Measurements from ENCODE around the gene MACROD2. TPM values are rescaled to one million over a fixed set of nuclear protein-coding genes. Genes with fewer than 3 reads are reported as not detected.

Gene MACROD2
- polyA plus RNA-seq, 1 donor from 2014 or later = 23.2 TPM

DNA sequence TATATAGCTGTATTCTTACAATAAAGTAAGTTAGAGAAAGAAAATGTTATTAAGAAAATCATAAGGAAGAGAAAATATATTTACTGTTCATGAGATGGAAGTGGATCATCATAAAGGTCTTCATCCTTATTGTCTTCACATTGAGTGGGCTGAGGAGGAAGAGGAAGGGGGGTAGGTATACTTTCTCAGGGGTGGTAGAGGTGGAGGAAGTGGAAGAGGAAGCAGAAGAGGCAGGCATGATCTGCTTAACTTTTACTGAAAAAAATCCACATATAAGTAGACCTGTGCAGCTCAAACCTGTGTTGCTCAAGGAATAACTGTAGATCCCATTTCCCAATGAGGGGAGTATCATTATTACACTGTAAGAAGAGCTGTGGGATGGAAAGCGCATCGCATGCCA is 1863.7 kb downstream of the MACROD2 start:
- Histone ChIP-seq H4K20me1 (ENCODE audit: insufficient read depth) (no peaks in the 10 kb centered on the region), H3K27me3 (ENCODE audit: insufficient read depth, low read depth, low read length) (no peaks in the 10 kb centered on the region), H3F3A (ENCODE audit: insufficient read depth, low read length, poor library complexity, severe bottlenecking) (no peaks in the 10 kb centered on the region), H3K9me2 (ENCODE audit: insufficient read depth, low read length) (no peaks in the 10 kb centered on the region), H3K9ac (ENCODE audit: low read length) (no peak overlapping the region), H3K36me3 (ENCODE audit: insufficient read depth, low read length) (no peaks in the 10 kb centered on the region), H3K79me2 (replicated peaks; ENCODE audit: insufficient read depth, low read length) (no peaks in the 10 kb centered on the region), H3K27ac (ENCODE audit: low read length) (no peak overlapping the region), H3K4me3 (ENCODE audit: low read length) (no peak overlapping the region), H2AFZ (ENCODE audit: low read depth, low read length) (no peak overlapping the region), H3K4me2 (ENCODE audit: low read length) (no peak overlapping the region), H3K9me3 (ENCODE audit: low read length) (no peaks in the 10 kb centered on the region)
- no peak for TF ChIP-seq TAF1 (IDR thresholded peaks at IDR 0.05; ENCODE audit: low read depth)
- no peak for TF ChIP-seq RAD21 (conservative IDR thresholded peaks at IDR 0.05)
- no peak for TF ChIP-seq POLR2AphosphoS5 (IDR thresholded peaks at IDR 0.05)

DNA sequence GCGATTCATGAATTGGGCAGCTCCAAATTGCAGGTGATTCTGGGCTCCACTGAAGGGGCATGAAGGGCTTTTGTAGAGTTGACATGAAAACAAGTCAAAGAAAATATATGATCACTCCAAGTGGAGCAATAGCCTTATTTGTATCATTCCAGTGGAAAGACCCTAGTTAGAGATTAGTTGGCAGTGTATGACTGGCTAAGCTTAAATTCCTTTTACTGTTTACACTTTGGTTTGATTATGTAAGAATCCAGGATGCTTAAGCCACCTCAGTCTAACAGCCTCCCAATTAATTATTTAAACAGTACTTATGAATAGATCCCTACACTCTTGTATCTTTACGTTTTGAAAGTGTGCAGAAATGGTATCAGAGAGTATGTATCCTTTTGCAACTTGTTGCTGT is 1865.5 kb downstream of the MACROD2 start:
- H3K9me2 ChIP-seq (ENCODE audit: insufficient read depth, low read length) = no peaks in the 10 kb centered on the region
- H3K4me2 ChIP-seq (ENCODE audit: low read length) = no peak overlapping the region
- no peak overlapping the region for H3K9ac ChIP-seq (ENCODE audit: low read length)
- no peak overlapping the region for H3K27ac ChIP-seq (ENCODE audit: low read length)
- no peaks in the 10 kb centered on the region for H3K36me3 ChIP-seq (ENCODE audit: insufficient read depth, low read length)
- H3K9me3 ChIP-seq (ENCODE audit: low read length) = no peaks in the 10 kb centered on the region
- H4K20me1 ChIP-seq (ENCODE audit: insufficient read depth) = no peaks in the 10 kb centered on the region
- H3K27me3 ChIP-seq (ENCODE audit: insufficient read depth, low read depth, low read length) = no peaks in the 10 kb centered on the region
- no peaks in the 10 kb centered on the region for H3F3A ChIP-seq (ENCODE audit: insufficient read depth, low read length, poor library complexity, severe bottlenecking)
- no peaks in the 10 kb centered on the region for H3K79me2 ChIP-seq (replicated peaks; ENCODE audit: insufficient read depth, low read length)
- TF ChIP-seq TAF1 (IDR thresholded peaks at IDR 0.05; ENCODE audit: low read depth) (no peak), EZH2 (IDR thresholded peaks at IDR 0.05; ENCODE audit: borderline replicate concordance, insufficient read depth, low read length, poor library complexity, severe bottlenecking) (no peak), RAD21 (conservative IDR thresholded peaks at IDR 0.05) (no peak), SMC3 (conservative IDR thresholded peaks at IDR 0.05; ENCODE audit: poor library complexity) (no peak), POLR2AphosphoS5 (IDR thresholded peaks at IDR 0.05) (no peak), MXI1 (conservative IDR thresholded peaks at IDR 0.05; ENCODE audit: poor library complexity, severe bottlenecking) (no peak), EP300 (conservative IDR thresholded peaks at IDR 0.05; ENCODE audit: poor library complexity, severe bottlenecking) (no peak)
- TF ChIP-seq, protein P1, sequence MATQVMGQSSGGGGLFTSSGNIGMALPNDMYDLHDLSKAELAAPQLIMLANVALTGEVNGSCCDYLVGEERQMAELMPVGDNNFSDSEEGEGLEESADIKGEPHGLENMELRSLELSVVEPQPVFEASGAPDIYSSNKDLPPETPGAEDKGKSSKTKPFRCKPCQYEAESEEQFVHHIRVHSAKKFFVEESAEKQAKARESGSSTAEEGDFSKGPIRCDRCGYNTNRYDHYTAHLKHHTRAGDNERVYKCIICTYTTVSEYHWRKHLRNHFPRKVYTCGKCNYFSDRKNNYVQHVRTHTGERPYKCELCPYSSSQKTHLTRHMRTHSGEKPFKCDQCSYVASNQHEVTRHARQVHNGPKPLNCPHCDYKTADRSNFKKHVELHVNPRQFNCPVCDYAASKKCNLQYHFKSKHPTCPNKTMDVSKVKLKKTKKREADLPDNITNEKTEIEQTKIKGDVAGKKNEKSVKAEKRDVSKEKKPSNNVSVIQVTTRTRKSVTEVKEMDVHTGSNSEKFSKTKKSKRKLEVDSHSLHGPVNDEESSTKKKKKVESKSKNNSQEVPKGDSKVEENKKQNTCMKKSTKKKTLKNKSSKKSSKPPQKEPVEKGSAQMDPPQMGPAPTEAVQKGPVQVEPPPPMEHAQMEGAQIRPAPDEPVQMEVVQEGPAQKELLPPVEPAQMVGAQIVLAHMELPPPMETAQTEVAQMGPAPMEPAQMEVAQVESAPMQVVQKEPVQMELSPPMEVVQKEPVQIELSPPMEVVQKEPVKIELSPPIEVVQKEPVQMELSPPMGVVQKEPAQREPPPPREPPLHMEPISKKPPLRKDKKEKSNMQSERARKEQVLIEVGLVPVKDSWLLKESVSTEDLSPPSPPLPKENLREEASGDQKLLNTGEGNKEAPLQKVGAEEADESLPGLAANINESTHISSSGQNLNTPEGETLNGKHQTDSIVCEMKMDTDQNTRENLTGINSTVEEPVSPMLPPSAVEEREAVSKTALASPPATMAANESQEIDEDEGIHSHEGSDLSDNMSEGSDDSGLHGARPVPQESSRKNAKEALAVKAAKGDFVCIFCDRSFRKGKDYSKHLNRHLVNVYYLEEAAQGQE (IDR thresholded peaks at IDR 0.05; ENCODE audit: borderline replicate concordance) = no peak
- H2AFZ ChIP-seq (ENCODE audit: low read depth, low read length) = no peak overlapping the region
- no peak overlapping the region for H3K4me3 ChIP-seq (ENCODE audit: low read length)

DNA sequence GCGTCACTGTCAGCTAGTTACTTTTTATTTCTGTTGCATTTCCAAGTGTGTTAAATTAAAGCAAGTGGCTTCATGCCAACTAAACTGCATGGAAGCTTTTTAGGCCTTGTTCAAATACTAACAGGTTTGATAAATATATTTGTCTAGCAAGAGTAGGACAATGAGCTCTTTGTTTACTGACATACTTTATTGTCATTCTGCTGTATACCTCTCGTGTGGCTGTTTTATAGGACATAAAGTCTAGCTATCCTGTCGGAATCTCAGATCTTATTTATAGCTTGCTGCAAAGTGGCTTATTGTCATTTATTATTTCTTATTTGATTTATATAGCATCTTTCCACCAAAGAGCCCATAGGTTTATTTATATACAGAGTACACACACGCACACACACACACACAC is 1866.9 kb downstream of the MACROD2 start:
- no peak overlapping the region for H3K4me3 ChIP-seq (ENCODE audit: low read length)
- no peaks in the 10 kb centered on the region for H4K20me1 ChIP-seq (ENCODE audit: insufficient read depth)
- no peaks in the 10 kb centered on the region for H3K9me3 ChIP-seq (ENCODE audit: low read length)
- no peaks in the 10 kb centered on the region for H3K36me3 ChIP-seq (ENCODE audit: insufficient read depth, low read length)
- no peaks in the 10 kb centered on the region for H3K27me3 ChIP-seq (ENCODE audit: insufficient read depth, low read depth, low read length)
- no peak overlapping the region for H3K27ac ChIP-seq (ENCODE audit: low read length)
- H3K4me2 ChIP-seq (ENCODE audit: low read length) = no peak overlapping the region
- H3K9ac ChIP-seq (ENCODE audit: low read length) = no peak overlapping the region
- H3K9me2 ChIP-seq (ENCODE audit: insufficient read depth, low read length) = no peaks in the 10 kb centered on the region
- H3K79me2 ChIP-seq (replicated peaks; ENCODE audit: insufficient read depth, low read length) = no peaks in the 10 kb centered on the region
- TF ChIP-seq MXI1 (conservative IDR thresholded peaks at IDR 0.05; ENCODE audit: poor library complexity, severe bottlenecking) (no peak), SMC3 (conservative IDR thresholded peaks at IDR 0.05; ENCODE audit: poor library complexity) (no peak), EZH2 (IDR thresholded peaks at IDR 0.05; ENCODE audit: borderline replicate concordance, insufficient read depth, low read length, poor library complexity, severe bottlenecking) (no peak), POLR2AphosphoS5 (IDR thresholded peaks at IDR 0.05) (no peak), RAD21 (conservative IDR thresholded peaks at IDR 0.05) (no peak), EP300 (conservative IDR thresholded peaks at IDR 0.05; ENCODE audit: poor library complexity, severe bottlenecking) (no peak)
- TF ChIP-seq, protein P1 (IDR thresholded peaks at IDR 0.05; ENCODE audit: borderline replicate concordance) = no peak
- TF ChIP-seq, protein P2, sequence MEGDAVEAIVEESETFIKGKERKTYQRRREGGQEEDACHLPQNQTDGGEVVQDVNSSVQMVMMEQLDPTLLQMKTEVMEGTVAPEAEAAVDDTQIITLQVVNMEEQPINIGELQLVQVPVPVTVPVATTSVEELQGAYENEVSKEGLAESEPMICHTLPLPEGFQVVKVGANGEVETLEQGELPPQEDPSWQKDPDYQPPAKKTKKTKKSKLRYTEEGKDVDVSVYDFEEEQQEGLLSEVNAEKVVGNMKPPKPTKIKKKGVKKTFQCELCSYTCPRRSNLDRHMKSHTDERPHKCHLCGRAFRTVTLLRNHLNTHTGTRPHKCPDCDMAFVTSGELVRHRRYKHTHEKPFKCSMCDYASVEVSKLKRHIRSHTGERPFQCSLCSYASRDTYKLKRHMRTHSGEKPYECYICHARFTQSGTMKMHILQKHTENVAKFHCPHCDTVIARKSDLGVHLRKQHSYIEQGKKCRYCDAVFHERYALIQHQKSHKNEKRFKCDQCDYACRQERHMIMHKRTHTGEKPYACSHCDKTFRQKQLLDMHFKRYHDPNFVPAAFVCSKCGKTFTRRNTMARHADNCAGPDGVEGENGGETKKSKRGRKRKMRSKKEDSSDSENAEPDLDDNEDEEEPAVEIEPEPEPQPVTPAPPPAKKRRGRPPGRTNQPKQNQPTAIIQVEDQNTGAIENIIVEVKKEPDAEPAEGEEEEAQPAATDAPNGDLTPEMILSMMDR (IDR thresholded peaks at IDR 0.05; ENCODE audit: poor library complexity, severe bottlenecking) = no peak
- H2AFZ ChIP-seq (ENCODE audit: low read depth, low read length) = no peak overlapping the region
- H3F3A ChIP-seq (ENCODE audit: insufficient read depth, low read length, poor library complexity, severe bottlenecking) = no peaks in the 10 kb centered on the region
